IMR-90 (cell line): ENCODE measurements around the gene IQCM. TPM values are rescaled to one million over a fixed set of nuclear protein-coding genes. Genes with fewer than 3 reads are reported as not detected.

ENCODE experiments used
- ATAC-seq: fragments of 200-7000 bp; cut with Tn5 transposase; 2 replicates; pipeline ENCODE4 v1.9.1; 2020; ENCODE audit warnings: low read depth, mild to moderate bottlenecking, moderate library complexity
- BruUV-seq: library from RNA; stranded (reverse); fragments of 400-500 nt; replicated peaks from 2 replicates; lab custom pipeline; 2021; lab: Mats Ljungman, UMichigan
- CTCF ChIA-PET: fragments of 300-600 bp; formaldehyde crosslinking; extraction: SDS; loops from one replicate; lab custom pipeline; 2021; ENCODE audit warnings: antibody characterized with exemption; lab: Yijun Ruan, JAX
- POLR2A ChIA-PET: fragments of 300-600 bp; sonication (Branson Sonifier 250); formaldehyde crosslinking; loops from one replicate; lab custom pipeline; 2022; ENCODE audit warnings: antibody characterized with exemption; ENCODE audit not compliant: unreplicated experiment; lab: Charles Lee
- DNase-seq: peaks from one replicate; pipeline ENCODE4 v3.0.0; 2013
- H2AFZ ChIP-seq: replicated peaks from 2 replicates; pipeline ENCODE3; 2013; ENCODE audit warnings: low read length, mild to moderate bottlenecking; ENCODE audit not compliant: poor library complexity
- H2AK5ac ChIP-seq: 2 replicates; pipeline ENCODE4 v1.6.1; 2013; ENCODE audit warnings: low read depth, low read length, inconsistent platforms
- H2AK9ac ChIP-seq: replicated peaks from 2 replicates; pipeline ENCODE3; 2013; ENCODE audit warnings: mild to moderate bottlenecking, low read depth, low read length, moderate library complexity; ENCODE audit not compliant: poor library complexity
- H2BK120ac ChIP-seq: 2 replicates; pipeline ENCODE4 v1.6.1; 2013; ENCODE audit warnings: low read depth, low read length, inconsistent platforms
- H2BK15ac ChIP-seq: 3 replicates; pipeline ENCODE4 v1.6.1; 2013; ENCODE audit warnings: low read depth, low read length, inconsistent platforms
- H2BK20ac ChIP-seq: 2 replicates; pipeline ENCODE4 v1.6.1; 2013; ENCODE audit warnings: low read depth, mild to moderate bottlenecking, inconsistent platforms, low read length, moderate library complexity
- H2BK5ac ChIP-seq: 2 replicates; pipeline ENCODE4 v1.6.1; 2013; ENCODE audit warnings: mild to moderate bottlenecking, low read depth, low read length, inconsistent platforms; ENCODE audit not compliant: poor library complexity, severe bottlenecking
- H3K14ac ChIP-seq: replicated peaks from 2 replicates; pipeline ENCODE4 v1.6.1; 2013; ENCODE audit warnings: low read depth, low read length, inconsistent platforms
- H3K18ac ChIP-seq: 2 replicates; pipeline ENCODE4 v1.6.1; 2013; ENCODE audit warnings: low read depth, low read length, control low read depth
- H3K23ac ChIP-seq: 2 replicates; pipeline ENCODE4 v1.6.1; 2013; ENCODE audit warnings: low read depth, low read length, inconsistent platforms
- H3K27ac ChIP-seq: 2 replicates; pipeline ENCODE4 v1.5.1; 2013; ENCODE audit warnings: mild to moderate bottlenecking, control low read depth, low read length; ENCODE audit not compliant: insufficient read depth
- H3K27me3 ChIP-seq: 2 replicates; pipeline ENCODE4 v1.6.1; 2013; ENCODE audit warnings: low read length; ENCODE audit not compliant: control insufficient read depth, insufficient read depth
- H3K36me3 ChIP-seq: 2 replicates; pipeline ENCODE4 v1.6.1; 2013; ENCODE audit warnings: low read length, mixed read lengths; ENCODE audit not compliant: control insufficient read depth, insufficient read depth
- H3K4ac ChIP-seq: 2 replicates; pipeline ENCODE4 v1.6.1; 2013; ENCODE audit warnings: low read depth, low read length, inconsistent platforms
- H3K4me1 ChIP-seq: 2 replicates; pipeline ENCODE4 v1.6.1; 2013; ENCODE audit warnings: low read length, mixed read lengths; ENCODE audit not compliant: control insufficient read depth, insufficient read depth
- H3K4me2 ChIP-seq: 2 replicates; pipeline ENCODE4 v1.6.1; 2013; ENCODE audit warnings: low read depth, mild to moderate bottlenecking, control low read depth, low read length, moderate library complexity
- H3K4me3 ChIP-seq: 2 replicates; pipeline ENCODE4 v1.5.1; 2013; ENCODE audit warnings: low read depth, mild to moderate bottlenecking, control low read depth, low read length, moderate library complexity; ENCODE audit not compliant: insufficient read depth
- H3K56ac ChIP-seq: 2 replicates; pipeline ENCODE4 v1.6.1; 2013; ENCODE audit warnings: low read length, inconsistent platforms; ENCODE audit not compliant: insufficient read depth; ENCODE audit errors: extremely low read depth
- H3K79me1 ChIP-seq, 2 experiments: 2 replicates each; pipeline ENCODE4 v1.6.1; 2013; ENCODE audit warnings: low read length in 2 of 2, inconsistent platforms in 1 of 2, low read depth in 1 of 2
- H3K9ac ChIP-seq: 2 replicates; pipeline ENCODE4 v1.6.1; 2013; ENCODE audit warnings: low read depth, low read length, control low read depth
- H3K9me1 ChIP-seq: 2 replicates; pipeline ENCODE4 v1.6.1; 2013; ENCODE audit warnings: low read length, inconsistent platforms; ENCODE audit not compliant: insufficient read depth
- H3K9me3 ChIP-seq: 2 replicates; pipeline ENCODE4 v1.6.1; 2013; ENCODE audit warnings: low read length; ENCODE audit not compliant: control insufficient read depth, insufficient read depth
- H4K20me1 ChIP-seq: 2 replicates; pipeline ENCODE4 v1.6.1; 2013; ENCODE audit warnings: low read length, inconsistent platforms; ENCODE audit not compliant: insufficient read depth
- H4K5ac ChIP-seq: 2 replicates; pipeline ENCODE4 v1.6.1; 2013; ENCODE audit warnings: mild to moderate bottlenecking, low read depth, low read length, control low read depth
- H4K8ac ChIP-seq, 2 experiments: 2 replicates each; pipeline ENCODE4 v1.6.1; 2013; ENCODE audit warnings: low read depth in 2 of 2, low read length in 2 of 2, control low read depth in 1 of 2, inconsistent platforms in 1 of 2
- H4K91ac ChIP-seq: 2 replicates; pipeline ENCODE4 v1.6.1; 2013; ENCODE audit warnings: low read depth, low read length, inconsistent platforms; ENCODE audit not compliant: insufficient read depth
- CEBPB ChIP-seq: IDR thresholded peaks from 2 replicates; pipeline ENCODE4 v1.6.1; 2012; ENCODE audit warnings: low read depth, low read length, improper control_type of control experiment
- CHD1 ChIP-seq: IDR thresholded peaks from 2 replicates; pipeline ENCODE4 v1.6.1; 2012; ENCODE audit warnings: low read depth, low read length, improper control_type of control experiment
- CTCF ChIP-seq: conservative IDR thresholded peaks from 2 replicates; pipeline ENCODE4 v1.5.1; 2012; ENCODE audit warnings: mild to moderate bottlenecking, low read depth, low read length, improper control_type of control experiment
- ELK1 ChIP-seq: fragments of 150-350 bp; IDR thresholded peaks from 2 replicates; pipeline ENCODE4 v1.6.1; 2016; ENCODE audit warnings: low read depth, mild to moderate bottlenecking, low read length, moderate library complexity, borderline replicate concordance
- MAFK ChIP-seq: IDR thresholded peaks from 2 replicates; pipeline ENCODE4 v1.6.1; 2012; ENCODE audit warnings: low read depth, low read length, improper control_type of control experiment
- MAZ ChIP-seq: IDR thresholded peaks from 2 replicates; pipeline ENCODE4 v1.6.1; 2012; ENCODE audit warnings: low read depth, mild to moderate bottlenecking, low read length, improper control_type of control experiment, moderate library complexity, borderline replicate concordance
- POLR2A ChIP-seq: IDR thresholded peaks from 2 replicates; pipeline ENCODE4 v1.6.1; 2012; ENCODE audit warnings: mild to moderate bottlenecking, low read depth, low read length
- SMC3 ChIP-seq: fragments of 150-350 bp; IDR thresholded peaks from 2 replicates; pipeline ENCODE4 v1.6.1; 2016; ENCODE audit warnings: low read depth, mild to moderate bottlenecking, antibody characterized with exemption, low read length, moderate library complexity
- USF2 ChIP-seq: fragments of 150-350 bp; IDR thresholded peaks from 2 replicates; pipeline ENCODE4 v1.6.1; 2017; ENCODE audit warnings: mild to moderate bottlenecking, antibody characterized with exemption, low read length, low read depth
- WGBS, 2 experiments: methylation state at CpG; one replicate each; pipeline versions ENCODE4 v1.1.5 to v1.1.7; 2013; ENCODE audit warnings: missing lambda C conversion rate in 2 of 2; ENCODE audit not compliant: insufficient read length in 1 of 2; ENCODE audit errors: extremely low coverage in 2 of 2; 5-methylcytosine and 5-hydroxymethylcytosine counted together
- dilution Hi-C: fragments of 300-500 bp; cut with HindIII; formaldehyde crosslinking; loops from one replicate; pipeline ENCODE4 v1.14.3; 2018; ENCODE audit warnings: low sequenced_read_pairs; ENCODE audit not compliant: unreplicated experiment
- in situ Hi-C: fragments of 300-500 bp; cut with MboI; formaldehyde crosslinking; loops from 3 replicates; pipeline ENCODE4 v1.14.3; 2019; ENCODE audit warnings: low sequenced_read_pairs, inconsistent platforms, mixed read lengths
- intact Hi-C: fragments of 100-400 bp; cut with micrococcal nuclease; formaldehyde crosslinking; loops from 2 replicates; pipeline ENCODE4 v1.10.0; 2022
- polyA plus RNA-seq, 3 experiments: library from polyadenylated mRNA; depleted of rRNA; stranded (reverse); fragments of >200 nt; gene quantifications; 2 replicates each; pipeline ENCODE4 v1.2.3, GENCODE V29; 2012; ENCODE audit warnings: low replicate concordance in 1 of 3
- total RNA-seq: library from RNA; depleted of rRNA; stranded (reverse); fragments of >200 nt; gene quantifications from 2 replicates; pipeline ENCODE4 v1.2.3, GENCODE V29; 2012

IQCM gene
- total and polyA plus RNA-seq, 2 of the 4 experiments (the other 2 are of a cell fraction): not detected

GRCh38 chr4:149699642-149700041, 116.0 kb downstream of the IQCM start:
- Histone ChIP-seq H3K36me3 (no peaks in the 10 kb centered on the region), H2BK120ac (no peak overlapping the region), H2AK5ac (no peak overlapping the region), H3K4me1 (no peaks in the 10 kb centered on the region), H3K9me1 (no peaks in the 10 kb centered on the region), H3K4me2 (no peak overlapping the region), H2BK20ac (no peak overlapping the region), H2AK9ac (no peak overlapping the region), H3K14ac (no peak overlapping the region), H4K5ac (no peak overlapping the region), H3K9me3 (no peaks in the 10 kb centered on the region), H3K18ac (no peak overlapping the region), H3K9ac (no peak overlapping the region), H2BK15ac (no peak overlapping the region), H2AFZ (no peak overlapping the region), H3K4me3 (no peak overlapping the region), H3K79me1 (no peaks in the 10 kb centered on the region), H3K27ac (no peak overlapping the region), H3K27me3 (no peaks in the 10 kb centered on the region), H4K91ac (no peak overlapping the region), H3K56ac (no peak overlapping the region), H4K20me1 (no peaks in the 10 kb centered on the region), H4K8ac (no peak overlapping the region), H3K4ac (no peak overlapping the region), H3K23ac (no peak overlapping the region), H2BK5ac (no peak overlapping the region)
- no CpG with 5 or more reads among the region's 2 CpGs for WGBS, 2 experiments
- in situ Hi-C loops: no loop called here
- ChIA-PET CTCF (no interaction called here), POLR2A (no interaction called here)
- BruUV-seq: no TSS peak
- DNase-seq (no peak), ATAC-seq (no peak)
- TF ChIP-seq USF2 (no peak), CTCF (no peak), MAZ (no peak), SMC3 (no peak), ELK1 (no peak), POLR2A (no peak), MAFK (no peak), CHD1 (no peak), CEBPB (no peak)
- dilution Hi-C loops: no loop called here
- intact Hi-C loops: no loop called here
